Omental fat pad (tissue), 4 donors: ENCODE data around the gene ATXN7L1. TPM values are rescaled to one million over a fixed set of nuclear protein-coding genes. Genes with fewer than 3 reads are reported as not detected.

Experiments
- ATAC-seq: fragments of 150-250 bp; one replicate; pipeline ENCODE4 v1.9.1; 2016; ENCODE audit warnings: mild to moderate bottlenecking, moderate library complexity; ENCODE audit not compliant: low FRiP score
- DNase-seq: peaks from one replicate; pipeline ENCODE4 v3.0.0-alpha.2; 2019; ENCODE audit warnings: low spot score
- CTCF ChIP-seq, 3 donors: fragments of 450-650 bp; IDR thresholded peaks; one replicate each; pipeline ENCODE4 v1.5.1; 2016 to 2017; ENCODE audit warnings: antibody characterized with exemption in 3 of 3, mild to moderate bottlenecking in 3 of 3, moderate library complexity in 2 of 3
- total RNA-seq, 4 donors: library from RNA; depleted of rRNA; stranded (reverse); fragments of >200 nt; gene quantifications; one replicate each; pipeline ENCODE4 v1.1.0, GENCODE V29; 2016

Gene ATXN7L1
- total RNA-seq, 4 donors from 2014 or later = 10.6 to 19.5 (median 12.2) TPM

DNA sequence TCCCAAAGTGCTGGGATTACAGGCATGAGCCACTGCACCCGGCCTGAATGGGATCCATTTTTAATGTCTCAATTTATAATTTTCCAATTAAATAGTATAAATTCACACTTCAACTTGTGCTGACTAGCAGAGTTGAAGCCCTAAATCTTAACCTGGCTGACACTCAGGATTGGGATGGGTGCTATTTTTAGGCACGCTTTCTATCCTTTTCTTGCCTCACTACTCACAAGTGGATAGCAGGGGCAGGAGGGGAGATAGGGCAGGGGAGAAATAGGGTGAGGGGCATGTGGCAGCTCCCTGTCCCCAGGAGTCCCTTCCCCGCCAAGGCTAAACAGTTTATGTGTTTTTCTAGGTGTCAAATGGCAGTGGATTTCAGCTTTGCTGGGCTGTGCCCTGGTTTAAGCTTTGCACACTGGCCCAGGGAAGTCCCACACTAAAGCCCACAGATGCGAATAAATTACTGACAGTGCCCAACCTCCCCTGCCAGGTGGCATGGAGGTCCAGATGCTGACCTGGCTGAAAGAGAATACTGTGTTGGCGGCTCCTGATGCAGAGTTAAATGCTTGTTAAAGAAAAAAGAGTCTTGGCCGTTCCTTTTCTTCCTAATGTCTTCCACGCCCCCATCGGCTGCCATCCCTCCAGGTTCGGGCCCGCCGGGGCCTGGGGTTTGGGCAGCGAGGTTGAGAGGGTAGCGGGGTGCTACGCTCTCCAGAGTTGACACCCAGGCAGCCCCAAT is 259.0 kb downstream of the ATXN7L1 start:
- TF ChIP-seq CTCF (IDR thresholded peaks at IDR 0.05) = no peak
- ATAC-seq (no peak), DNase-seq (no peak)

DNA sequence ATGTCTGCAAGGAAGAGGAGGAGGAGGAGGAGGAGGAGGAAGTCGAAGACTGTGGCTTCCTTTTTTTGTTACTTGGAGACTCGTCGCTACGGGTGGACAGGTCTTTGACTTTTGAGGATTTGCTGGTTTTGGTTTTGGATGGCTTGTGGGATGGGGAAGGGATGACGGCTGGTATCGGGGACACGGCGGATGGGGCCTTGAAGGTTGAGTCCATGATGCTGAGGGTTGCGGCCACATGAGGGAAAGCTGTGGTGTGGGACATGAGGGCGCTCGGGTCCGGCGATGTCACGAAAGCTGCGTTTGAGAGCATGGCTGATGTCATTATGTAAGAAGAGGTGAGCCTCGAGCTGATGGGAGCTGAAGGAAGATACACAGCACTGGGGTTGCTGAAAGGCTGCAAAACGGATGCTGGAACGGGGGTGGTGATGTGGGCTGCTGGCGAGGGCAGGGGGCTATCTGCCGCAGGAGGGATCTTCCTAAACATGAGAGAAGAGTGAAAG is 262.0 kb downstream of the ATXN7L1 start:
- ATAC-seq = no peak
- no peak for TF ChIP-seq CTCF (IDR thresholded peaks at IDR 0.05)
- no peak for DNase-seq

DNA sequence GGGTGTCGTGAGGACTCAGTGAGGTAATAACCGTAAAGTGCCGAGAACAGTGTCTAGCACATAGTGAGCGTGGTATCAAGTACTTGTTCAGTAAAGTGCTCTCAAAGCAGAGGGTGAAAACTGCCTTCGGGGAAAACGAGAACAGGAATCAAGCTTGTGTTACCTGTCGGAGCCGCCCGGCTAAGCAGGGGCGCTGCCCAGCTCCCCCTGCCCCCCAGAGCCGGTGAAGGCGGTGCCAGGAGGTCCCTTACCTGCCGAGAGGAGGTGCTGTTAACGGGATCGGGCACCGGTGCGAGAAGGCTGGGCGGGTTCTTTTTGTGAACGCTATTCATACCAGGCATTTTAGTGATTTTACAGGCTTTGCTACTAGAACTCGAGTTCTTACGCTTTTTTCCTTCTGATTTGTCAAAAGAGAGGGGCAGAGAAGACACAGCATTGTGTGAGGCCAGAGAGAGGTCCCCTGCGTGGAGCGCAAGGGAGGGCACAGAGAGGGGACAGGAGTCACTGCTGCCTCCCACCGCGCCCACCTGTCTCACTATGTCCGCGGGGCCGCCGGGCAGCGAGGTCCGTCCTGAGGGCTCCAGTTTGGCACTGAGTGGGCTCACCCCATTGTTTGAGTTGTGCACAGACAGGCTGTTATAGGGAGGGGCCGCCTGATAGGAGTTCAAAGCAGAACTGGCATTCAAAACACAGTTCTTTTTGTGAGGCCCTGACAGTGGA is 262.6 kb downstream of the ATXN7L1 start:
- no peak for TF ChIP-seq CTCF (IDR thresholded peaks at IDR 0.05)
- DNase-seq (no peak), ATAC-seq (no peak)

GRCh38 chr7:105612806-105613205 is 263.6 kb downstream of the ATXN7L1 start:
- no peak for TF ChIP-seq CTCF (IDR thresholded peaks at IDR 0.05)
- DNase-seq (no peak), ATAC-seq (no peak)

GRCh38 chr7:105611856-105612775 is 264.3 kb downstream of the ATXN7L1 start:
- no peak for TF ChIP-seq CTCF (IDR thresholded peaks at IDR 0.05)
- no peak for DNase-seq
- ATAC-seq = no peak

GRCh38 chr7:105610165-105610930 is 266.1 kb downstream of the ATXN7L1 start:
- no peak for TF ChIP-seq CTCF (IDR thresholded peaks at IDR 0.05)
- no peak for DNase-seq
- ATAC-seq = no peak
